GM18502 (cell line): ENCODE measurements around the gene OS9.

Experiments used
- ATAC-seq: cut with Tn5 transposase; IDR thresholded peaks from one replicate; pipeline ENCODE4 v1.9.1; 2021; ENCODE audit warnings: mild to moderate bottlenecking; ENCODE audit not compliant: unreplicated experiment, poor library complexity

The OS9 gene

DNA sequence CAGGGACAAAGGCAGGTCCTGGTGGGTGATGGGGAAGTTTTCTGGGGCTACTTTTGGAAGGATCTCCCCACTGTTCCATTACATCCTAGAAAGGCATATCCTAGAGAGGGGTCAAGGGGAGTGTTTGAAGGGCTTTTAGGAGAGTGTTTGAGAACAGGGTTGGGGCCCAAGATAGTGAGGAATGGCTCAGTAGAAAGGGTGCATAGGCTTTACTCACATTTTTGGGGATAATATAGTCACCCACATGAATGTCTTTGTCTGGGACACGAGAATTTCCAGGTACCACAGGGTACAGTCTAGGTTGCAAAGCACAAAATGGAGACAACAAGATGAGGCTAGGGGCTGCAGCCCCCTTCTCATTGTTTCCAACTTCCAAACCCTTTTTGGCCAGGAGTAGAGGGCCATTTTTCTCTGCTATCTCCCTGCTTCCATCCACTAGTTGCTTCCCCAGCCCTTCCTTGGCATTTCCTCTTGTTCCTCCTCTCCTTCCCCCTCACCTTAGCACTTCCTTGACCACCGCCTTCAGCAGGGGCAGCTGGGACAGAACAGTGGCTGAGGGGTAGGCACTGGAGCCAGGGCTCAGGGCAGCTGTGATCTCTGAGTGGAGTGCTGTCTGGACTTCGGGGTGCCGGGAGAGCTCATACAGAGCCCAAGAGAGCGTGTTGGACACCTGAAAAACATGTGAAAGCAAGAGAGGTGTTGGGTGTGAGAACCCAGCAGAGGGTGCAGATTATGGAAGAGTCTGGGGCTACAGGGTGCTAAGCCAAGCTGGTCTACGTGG lies 70.1 kb downstream of the OS9 start:
- no peak for ATAC-seq

DNA sequence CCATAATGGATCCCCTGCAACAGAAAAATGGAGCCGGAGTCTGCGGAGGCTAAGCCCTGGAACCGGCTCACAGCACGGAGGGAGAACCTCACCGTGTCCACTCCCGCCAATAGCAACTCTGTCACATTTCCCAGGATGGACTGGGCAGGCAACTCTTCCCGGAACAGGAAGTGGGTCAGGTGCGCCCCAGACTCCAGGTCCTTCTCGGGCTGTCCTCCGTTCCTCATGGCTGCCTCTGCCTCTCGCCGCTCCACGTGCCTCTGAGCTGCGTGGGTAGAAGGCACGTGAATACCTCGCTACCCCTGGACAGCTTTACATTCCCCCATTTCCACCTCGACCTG lies 70.7 kb downstream of the OS9 start:
- ATAC-seq: peak; percentile 5

DNA sequence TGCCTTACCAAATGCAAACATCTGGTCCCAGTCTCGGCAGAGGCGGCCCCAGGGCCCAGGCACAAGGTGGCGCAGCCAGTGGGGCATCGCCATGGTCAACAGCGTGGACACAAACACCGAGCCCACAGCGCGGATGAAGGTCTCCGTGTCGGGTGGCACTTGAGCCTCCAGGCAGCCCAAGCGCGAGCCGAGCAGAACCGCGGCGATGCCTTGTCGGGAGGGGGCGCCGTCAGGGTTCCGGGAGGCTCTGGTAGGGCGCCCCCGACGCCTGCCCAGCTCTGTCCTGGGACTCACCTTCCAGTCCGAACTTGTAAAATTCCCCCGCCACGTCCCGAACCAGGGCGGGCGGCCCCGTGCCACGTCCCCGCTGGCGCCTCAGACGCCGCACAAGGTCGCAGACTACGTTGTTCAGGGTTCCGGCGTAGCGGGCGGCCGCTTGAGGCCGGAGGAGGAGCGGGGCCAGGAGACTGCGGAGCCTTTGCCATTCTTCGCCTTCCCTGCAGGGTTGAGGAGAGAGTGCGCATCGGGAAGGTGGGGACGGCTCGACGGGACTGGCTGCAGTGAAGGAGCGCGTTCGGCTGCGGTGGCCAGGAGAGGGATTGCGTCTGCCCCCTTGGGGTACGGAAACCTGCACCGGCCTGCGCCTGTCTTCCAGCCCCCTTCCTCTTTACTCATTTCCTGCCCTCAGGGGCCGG lies 71.2 kb downstream of the OS9 start:
- peak; percentile 76 for ATAC-seq

DNA sequence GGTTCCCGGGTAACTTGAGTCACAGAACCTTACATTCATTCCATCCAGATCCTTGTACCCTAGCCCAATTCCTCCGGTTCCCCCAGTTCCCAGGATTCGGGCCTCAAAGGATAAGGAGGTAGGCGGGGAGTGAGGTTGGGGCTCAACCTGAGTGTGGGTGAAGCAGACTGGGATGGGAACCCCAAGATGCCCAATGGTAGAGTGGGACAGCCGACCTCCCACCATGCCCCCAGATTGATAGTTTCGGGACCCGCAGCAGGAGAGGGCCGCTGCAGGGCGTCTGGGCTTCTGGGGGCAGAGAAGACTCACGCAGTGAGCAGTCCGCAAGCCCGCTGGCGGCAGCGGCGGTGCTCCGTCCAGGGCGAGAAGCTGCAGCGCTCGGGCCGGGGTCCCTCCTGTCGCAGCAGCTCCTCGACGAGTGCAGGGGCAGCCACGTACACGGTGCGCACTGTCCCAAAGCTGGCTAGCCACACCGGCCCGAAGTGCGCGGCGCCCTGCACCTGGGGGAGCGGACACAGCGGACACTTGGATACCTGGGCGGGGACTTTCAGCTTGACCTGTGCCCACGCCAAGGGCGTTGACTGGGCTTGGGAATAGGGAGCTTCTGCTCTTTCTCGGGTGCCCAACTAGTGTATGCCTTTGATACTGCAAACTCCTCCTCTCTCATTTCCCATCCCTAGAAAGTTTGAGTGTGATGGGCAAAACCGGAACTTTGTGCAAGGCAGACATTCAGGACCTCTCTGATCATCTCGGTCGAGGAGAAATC lies 71.9 kb downstream of the OS9 start:
- ATAC-seq: no peak

DNA sequence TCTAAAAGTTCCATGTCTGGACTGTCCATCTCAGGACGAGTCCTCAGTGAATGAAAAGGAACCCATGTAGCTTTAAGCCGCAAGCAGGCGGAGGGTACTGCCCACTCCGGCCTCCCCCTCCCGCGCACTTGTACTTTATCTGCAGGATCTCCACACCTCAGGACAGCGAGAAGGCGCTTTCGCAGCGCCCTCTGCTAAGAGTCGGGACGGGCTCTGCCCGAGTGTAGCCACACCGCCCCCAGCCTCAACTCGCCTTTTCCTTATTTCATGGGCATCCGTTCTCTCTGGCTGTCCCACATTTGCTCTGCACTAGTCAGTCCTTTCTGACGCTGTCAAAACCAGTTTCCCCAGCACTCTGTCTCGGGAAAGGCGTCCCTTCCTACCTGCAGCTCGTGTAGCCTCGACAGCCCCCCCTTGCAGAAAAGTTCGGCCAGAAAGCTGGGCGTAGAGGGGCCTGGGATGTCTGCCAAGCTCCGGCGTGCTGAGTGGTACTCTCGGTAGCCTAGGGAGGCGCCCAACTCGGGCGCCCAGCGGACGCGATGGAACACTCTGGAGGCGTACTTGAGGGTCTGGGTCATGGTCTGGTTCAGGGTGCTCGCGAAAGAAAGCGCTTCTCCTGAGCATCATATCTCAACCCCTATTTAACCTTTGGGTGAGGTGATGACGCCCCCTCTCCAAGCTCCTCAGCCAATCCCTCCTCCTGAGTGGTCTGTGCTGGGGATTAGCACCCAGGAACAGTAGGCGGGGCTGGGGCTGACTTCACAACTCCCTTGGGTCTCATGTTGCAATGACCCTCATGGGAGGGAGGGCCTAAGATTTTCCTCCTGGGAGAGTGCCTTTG lies 72.8 kb downstream of the OS9 start, which contains the start of gene CYP27B1:
Gene CYP27B1 (minus strand): TSS at position 615 of the 841 bp plus-strand sequence. CDS start 37 bp downstream, at position 578.
- no peak for ATAC-seq

DNA sequence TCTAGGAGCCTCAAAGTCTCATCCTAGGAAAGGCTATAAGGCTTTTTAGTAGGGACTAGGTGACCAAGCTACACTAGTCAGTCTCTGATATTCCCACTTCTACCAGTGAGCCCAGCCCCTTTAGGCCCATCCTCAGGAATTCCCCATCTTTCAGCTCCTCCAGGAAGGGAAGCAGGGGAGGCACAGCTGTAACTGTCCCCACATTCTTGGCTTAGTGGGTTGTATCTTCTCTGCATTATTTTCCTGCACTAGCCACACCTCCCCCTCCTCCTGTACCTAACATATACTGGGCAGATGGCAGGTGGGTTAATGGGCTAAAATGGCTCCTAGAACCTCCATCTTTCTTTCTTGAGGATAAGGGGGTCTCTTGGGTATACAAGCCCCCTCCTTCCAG lies 73.4 kb downstream of the OS9 start:
- ATAC-seq: no peak

DNA sequence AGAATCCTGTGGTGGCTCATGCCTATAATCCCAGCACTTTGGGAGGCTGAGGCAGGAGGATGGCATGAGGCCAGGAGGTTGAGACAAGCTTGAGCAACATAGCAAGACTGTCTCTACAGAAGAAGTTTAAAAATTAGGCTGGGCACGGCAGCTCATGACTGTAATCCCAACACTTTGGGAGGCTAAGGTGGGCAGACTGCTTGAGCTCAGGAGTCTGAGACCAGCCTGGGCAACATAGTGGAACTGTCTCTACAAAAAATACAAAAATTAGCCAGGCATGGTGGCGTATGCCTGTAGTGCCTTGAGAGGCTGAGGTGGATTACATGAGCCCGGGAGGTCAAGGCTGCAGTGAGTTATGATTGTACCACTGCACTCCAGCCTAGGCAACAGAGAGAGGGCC lies 73.9 kb downstream of the OS9 start:
- no peak for ATAC-seq

DNA sequence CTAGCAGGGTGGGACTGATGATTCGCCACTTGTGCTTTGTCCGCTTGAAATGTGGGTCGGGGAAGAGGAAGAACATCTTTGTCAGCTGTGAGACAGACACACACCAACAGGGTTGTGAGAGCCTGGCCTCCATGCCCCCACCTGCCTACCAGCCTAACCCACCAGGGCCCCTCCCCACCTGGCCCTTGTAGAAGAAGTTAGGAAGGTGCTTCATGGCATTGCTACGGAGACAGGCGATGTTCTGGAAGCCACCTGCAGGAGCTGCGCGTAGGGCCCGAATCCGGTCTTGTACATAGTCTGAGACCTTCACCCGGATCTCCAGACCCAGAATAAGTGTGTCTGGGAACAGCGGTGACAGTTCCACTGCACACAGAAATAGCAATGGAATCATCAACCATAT lies 75.7 kb downstream of the OS9 start:
- ATAC-seq: no peak

DNA sequence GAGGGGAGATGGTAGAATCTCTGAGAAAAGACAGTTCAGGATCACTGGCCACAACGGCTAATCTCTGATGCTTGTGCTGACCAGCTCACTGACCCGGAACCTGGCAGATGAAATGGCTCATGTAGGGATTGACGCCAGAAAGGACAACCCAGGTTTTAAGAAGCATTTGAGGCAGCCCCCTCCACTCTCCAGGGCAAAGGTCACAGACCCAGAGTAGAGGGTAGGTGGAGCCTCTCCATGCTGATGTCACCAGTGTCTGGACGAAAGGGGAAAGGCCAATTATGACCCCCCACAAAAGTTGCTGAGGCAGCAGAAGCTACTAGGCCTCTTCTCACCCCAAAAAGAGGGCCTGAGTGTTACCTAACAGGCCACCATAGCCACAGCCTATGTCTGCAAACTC lies 76.8 kb downstream of the OS9 start:
- no peak for ATAC-seq
